ENCODE data around the gene ACSL5. TPM values are rescaled to one million over a fixed set of nuclear protein-coding genes. Genes with fewer than 3 reads are reported as not detected.

The ACSL5 gene
- total and polyA plus RNA-seq, 2 of the 8 experiments (the other 6 are each of a cell fraction or from before 2014, with no cell fraction given): not detected

DNA sequence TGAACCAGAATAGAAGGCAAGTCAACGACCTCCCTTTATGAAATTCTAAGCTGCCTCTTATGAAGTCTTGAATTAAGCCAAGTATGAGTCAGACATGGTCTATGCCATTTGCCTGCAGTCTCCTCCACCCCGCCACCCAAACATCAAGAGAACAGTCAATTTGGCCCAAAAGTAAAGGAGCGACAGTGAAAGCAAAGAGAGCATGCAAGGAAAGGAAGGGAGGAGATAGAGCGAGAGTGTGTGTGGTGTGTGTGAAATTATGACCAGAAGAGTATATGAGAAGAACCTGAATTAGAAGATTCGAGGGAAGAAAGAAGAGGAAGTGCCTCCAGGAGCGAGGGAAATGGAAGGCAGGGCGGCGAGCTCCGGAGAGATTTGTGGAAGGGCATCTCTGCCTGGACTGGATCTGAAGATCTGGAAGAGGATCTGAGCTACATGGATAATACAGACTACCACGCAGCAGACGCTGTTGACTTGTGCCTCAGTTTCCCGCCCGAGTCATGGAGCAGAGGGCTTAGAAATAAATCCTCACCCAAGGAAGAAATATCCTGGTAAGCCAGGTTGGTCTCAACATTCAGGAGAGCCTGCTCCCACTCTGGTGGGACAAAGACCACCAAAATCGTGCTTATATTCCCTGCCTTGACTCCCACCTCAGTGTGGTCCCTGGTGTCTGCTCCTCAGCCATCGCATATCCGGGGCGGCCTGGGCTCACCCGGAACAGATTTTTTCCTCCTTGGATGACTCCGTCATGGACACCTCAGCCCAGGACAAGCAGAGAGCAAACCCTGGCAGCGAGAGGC, 72.3 kb downstream of the ACSL5 start (continued):
- TF ChIP-seq, protein P1, sequence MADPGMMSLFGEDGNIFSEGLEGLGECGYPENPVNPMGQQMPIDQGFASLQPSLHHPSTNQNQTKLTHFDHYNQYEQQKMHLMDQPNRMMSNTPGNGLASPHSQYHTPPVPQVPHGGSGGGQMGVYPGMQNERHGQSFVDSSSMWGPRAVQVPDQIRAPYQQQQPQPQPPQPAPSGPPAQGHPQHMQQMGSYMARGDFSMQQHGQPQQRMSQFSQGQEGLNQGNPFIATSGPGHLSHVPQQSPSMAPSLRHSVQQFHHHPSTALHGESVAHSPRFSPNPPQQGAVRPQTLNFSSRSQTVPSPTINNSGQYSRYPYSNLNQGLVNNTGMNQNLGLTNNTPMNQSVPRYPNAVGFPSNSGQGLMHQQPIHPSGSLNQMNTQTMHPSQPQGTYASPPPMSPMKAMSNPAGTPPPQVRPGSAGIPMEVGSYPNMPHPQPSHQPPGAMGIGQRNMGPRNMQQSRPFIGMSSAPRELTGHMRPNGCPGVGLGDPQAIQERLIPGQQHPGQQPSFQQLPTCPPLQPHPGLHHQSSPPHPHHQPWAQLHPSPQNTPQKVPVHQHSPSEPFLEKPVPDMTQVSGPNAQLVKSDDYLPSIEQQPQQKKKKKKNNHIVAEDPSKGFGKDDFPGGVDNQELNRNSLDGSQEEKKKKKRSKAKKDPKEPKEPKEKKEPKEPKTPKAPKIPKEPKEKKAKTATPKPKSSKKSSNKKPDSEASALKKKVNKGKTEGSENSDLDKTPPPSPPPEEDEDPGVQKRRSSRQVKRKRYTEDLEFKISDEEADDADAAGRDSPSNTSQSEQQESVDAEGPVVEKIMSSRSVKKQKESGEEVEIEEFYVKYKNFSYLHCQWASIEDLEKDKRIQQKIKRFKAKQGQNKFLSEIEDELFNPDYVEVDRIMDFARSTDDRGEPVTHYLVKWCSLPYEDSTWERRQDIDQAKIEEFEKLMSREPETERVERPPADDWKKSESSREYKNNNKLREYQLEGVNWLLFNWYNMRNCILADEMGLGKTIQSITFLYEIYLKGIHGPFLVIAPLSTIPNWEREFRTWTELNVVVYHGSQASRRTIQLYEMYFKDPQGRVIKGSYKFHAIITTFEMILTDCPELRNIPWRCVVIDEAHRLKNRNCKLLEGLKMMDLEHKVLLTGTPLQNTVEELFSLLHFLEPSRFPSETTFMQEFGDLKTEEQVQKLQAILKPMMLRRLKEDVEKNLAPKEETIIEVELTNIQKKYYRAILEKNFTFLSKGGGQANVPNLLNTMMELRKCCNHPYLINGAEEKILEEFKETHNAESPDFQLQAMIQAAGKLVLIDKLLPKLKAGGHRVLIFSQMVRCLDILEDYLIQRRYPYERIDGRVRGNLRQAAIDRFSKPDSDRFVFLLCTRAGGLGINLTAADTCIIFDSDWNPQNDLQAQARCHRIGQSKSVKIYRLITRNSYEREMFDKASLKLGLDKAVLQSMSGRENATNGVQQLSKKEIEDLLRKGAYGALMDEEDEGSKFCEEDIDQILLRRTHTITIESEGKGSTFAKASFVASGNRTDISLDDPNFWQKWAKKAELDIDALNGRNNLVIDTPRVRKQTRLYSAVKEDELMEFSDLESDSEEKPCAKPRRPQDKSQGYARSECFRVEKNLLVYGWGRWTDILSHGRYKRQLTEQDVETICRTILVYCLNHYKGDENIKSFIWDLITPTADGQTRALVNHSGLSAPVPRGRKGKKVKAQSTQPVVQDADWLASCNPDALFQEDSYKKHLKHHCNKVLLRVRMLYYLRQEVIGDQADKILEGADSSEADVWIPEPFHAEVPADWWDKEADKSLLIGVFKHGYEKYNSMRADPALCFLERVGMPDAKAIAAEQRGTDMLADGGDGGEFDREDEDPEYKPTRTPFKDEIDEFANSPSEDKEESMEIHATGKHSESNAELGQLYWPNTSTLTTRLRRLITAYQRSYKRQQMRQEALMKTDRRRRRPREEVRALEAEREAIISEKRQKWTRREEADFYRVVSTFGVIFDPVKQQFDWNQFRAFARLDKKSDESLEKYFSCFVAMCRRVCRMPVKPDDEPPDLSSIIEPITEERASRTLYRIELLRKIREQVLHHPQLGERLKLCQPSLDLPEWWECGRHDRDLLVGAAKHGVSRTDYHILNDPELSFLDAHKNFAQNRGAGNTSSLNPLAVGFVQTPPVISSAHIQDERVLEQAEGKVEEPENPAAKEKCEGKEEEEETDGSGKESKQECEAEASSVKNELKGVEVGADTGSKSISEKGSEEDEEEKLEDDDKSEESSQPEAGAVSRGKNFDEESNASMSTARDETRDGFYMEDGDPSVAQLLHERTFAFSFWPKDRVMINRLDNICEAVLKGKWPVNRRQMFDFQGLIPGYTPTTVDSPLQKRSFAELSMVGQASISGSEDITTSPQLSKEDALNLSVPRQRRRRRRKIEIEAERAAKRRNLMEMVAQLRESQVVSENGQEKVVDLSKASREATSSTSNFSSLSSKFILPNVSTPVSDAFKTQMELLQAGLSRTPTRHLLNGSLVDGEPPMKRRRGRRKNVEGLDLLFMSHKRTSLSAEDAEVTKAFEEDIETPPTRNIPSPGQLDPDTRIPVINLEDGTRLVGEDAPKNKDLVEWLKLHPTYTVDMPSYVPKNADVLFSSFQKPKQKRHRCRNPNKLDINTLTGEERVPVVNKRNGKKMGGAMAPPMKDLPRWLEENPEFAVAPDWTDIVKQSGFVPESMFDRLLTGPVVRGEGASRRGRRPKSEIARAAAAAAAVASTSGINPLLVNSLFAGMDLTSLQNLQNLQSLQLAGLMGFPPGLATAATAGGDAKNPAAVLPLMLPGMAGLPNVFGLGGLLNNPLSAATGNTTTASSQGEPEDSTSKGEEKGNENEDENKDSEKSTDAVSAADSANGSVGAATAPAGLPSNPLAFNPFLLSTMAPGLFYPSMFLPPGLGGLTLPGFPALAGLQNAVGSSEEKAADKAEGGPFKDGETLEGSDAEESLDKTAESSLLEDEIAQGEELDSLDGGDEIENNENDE (IDR thresholded peaks at IDR 0.05; ENCODE audit: insufficient replicate concordance, low read length): no peak
- TF ChIP-seq SAP30 (IDR thresholded peaks at IDR 0.05; ENCODE audit: insufficient read depth, insufficient replicate concordance, low read length) (peak; percentile 83), TAF7 (optimal IDR thresholded peaks at IDR 0.05; ENCODE audit: borderline replicate concordance, low read depth, low read length) (no peak), PHF8 (conservative IDR thresholded peaks at IDR 0.05; ENCODE audit: low read depth, low read length) (peak; percentile 82), HDAC6 (IDR thresholded peaks at IDR 0.05; ENCODE audit: low read depth, low read length) (no peak), SIRT6 (IDR thresholded peaks at IDR 0.05; ENCODE audit: low read length) (no peak), SP1 (IDR thresholded peaks at IDR 0.05; ENCODE audit: low read depth, low read length) (no peak), NANOG (IDR thresholded peaks at IDR 0.05; ENCODE audit: insufficient read depth, low read depth, low read length, poor library complexity, severe bottlenecking) (no peak)
- TF ChIP-seq, protein P2, sequence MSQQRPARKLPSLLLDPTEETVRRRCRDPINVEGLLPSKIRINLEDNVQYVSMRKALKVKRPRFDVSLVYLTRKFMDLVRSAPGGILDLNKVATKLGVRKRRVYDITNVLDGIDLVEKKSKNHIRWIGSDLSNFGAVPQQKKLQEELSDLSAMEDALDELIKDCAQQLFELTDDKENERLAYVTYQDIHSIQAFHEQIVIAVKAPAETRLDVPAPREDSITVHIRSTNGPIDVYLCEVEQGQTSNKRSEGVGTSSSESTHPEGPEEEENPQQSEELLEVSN (IDR thresholded peaks at IDR 0.05): no peak
